Measurements from ENCODE around the gene SPRING1.

SPRING1 gene

GRCh38 chr12:116698116-116698515 lies 39.8 kb downstream of the SPRING1 start:
- TF ChIP-seq, protein P1, sequence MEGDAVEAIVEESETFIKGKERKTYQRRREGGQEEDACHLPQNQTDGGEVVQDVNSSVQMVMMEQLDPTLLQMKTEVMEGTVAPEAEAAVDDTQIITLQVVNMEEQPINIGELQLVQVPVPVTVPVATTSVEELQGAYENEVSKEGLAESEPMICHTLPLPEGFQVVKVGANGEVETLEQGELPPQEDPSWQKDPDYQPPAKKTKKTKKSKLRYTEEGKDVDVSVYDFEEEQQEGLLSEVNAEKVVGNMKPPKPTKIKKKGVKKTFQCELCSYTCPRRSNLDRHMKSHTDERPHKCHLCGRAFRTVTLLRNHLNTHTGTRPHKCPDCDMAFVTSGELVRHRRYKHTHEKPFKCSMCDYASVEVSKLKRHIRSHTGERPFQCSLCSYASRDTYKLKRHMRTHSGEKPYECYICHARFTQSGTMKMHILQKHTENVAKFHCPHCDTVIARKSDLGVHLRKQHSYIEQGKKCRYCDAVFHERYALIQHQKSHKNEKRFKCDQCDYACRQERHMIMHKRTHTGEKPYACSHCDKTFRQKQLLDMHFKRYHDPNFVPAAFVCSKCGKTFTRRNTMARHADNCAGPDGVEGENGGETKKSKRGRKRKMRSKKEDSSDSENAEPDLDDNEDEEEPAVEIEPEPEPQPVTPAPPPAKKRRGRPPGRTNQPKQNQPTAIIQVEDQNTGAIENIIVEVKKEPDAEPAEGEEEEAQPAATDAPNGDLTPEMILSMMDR (IDR thresholded peaks at IDR 0.05; ENCODE audit: low read depth, low read length, missing control alignments): no peak
- no peak for DNase-seq (ENCODE audit: low read depth)
- no peak overlapping the region for H3K4me3 ChIP-seq (ENCODE audit: low read depth, low read length)

DNA sequence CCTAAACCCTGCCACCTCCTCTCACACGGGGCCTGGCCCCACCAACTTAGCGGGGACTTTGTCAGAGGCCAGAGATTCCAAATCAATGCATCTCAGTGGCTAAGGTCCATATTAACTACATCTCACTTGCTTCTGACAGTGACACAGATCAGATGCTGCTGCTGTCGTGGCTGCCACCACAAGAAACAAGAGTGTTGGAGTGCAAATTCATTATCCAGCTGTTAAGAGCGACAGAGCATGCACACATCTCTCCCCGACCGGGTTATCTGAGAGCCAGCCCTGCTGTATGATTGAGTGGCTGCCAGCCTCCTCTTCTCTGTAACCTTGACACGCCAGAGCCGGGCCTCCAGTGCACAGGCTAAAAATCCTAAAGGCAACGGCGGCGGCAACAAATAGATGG lies 40.2 kb downstream of the SPRING1 start:
- TF ChIP-seq, protein P1 (IDR thresholded peaks at IDR 0.05; ENCODE audit: low read depth, low read length, missing control alignments): no peak

GRCh38 chr12:116697305-116697704 lies 40.6 kb downstream of the SPRING1 start:
- TF ChIP-seq, protein P1 (IDR thresholded peaks at IDR 0.05; ENCODE audit: low read depth, low read length, missing control alignments): peak; percentile 34
- H3K4me3 ChIP-seq (ENCODE audit: low read depth, low read length): no peak overlapping the region
- DNase-seq (ENCODE audit: low read depth): no peak

More for the DNA sequence above, 40.2 kb downstream of the SPRING1 start:
- DNase-seq (ENCODE audit: low read depth): no peak
- no peak overlapping the region for H3K4me3 ChIP-seq (ENCODE audit: low read depth, low read length)

- TF ChIP-seq, protein P1 (IDR thresholded peaks at IDR 0.05; ENCODE audit: low read depth, low read length, missing control alignments): no peak
- DNase-seq (ENCODE audit: low read depth): no peak
- no peak overlapping the region for H3K4me3 ChIP-seq (ENCODE audit: low read depth, low read length)
Measured at GRCh38 chr12:116695464-116695725, 42.5 kb downstream of the SPRING1 start.

DNA sequence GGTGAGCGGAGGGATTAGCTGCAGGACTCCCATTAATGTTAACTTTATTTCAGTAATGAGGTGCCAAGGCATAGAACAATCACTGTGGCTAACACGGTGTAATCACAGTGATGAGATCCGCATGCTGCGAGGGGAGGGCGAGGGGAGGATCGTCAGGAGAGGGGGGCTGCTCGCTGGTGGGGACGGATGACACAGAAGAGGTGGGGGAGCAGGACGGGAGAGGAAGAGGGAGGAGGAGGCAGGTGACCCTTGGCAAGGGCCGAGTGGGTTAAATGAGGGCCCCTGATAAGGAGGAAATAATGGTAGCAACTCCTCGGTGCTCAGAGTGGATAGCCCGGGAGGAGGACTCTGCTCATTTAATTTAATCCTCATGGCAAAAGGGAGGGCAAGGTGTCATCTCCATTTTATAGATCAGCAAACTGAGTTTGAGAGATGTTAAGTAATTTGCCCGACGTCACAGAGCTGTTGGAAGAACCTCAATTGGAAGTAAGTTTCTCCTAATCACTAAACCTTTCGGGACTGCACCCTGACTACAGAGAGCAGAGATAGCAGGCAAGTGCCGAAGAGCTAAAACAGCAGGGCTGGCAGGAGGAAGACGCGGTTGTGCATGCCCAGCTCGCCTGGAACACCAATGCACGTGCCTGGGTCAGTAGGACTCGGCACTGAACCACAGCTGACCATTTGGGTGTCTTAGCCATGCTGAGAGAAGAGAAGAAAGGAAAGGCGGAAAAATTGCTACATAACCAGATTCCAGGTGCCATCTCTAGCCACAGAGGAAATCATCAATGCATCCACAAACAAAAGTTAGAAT lies 43.0 kb downstream of the SPRING1 start:
- TF ChIP-seq, protein P1 (IDR thresholded peaks at IDR 0.05; ENCODE audit: low read depth, low read length, missing control alignments): no peak
- DNase-seq (ENCODE audit: low read depth): no peak
- H3K4me3 ChIP-seq (ENCODE audit: low read depth, low read length): no peak overlapping the region

DNA sequence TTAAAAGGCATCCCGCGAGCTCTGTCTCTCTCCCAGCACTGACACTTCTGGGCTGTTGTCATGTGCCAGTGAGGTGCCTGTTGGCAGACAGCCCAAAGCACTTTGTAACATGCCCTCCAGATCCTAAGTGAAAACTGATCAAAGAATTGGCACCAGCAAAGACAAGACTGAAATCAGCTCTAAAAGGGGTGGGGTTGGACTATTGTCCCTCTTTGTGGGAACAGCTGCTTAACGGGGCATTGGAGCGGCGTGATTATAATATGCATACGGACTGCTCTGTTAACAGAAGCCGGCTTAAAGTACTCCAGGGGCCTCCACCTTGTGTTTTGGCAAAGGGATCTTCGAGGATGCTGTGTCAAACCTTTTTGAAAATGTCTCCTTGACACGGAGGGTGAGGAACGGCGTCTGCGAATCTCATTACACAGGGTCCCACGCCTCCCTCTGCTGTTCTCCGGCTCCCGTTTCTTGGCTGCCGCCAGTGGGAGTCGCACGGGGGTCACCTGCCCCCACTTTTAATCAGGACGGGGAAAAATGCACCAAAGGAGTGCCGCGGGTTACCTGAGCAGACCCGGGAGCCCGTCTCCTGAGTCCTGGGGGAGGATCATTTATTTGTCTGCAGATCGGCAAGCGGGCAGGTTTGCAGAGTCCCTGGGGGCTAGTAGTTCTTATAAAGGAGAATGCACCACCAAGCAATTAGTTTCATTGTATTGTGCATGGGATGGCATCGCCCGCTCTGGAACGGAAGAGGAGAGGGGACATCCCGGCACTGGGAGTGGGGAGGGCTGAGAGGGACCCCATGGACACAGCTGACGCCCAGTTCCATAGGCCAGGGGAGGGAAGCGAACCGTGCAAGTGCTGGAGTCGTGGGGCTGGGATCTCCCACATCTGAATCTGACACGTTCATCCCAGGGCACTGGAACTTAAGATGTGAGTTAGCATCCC lies 44.3 kb downstream of the SPRING1 start:
- DNase-seq (ENCODE audit: low read depth): no peak
- TF ChIP-seq, protein P1 (IDR thresholded peaks at IDR 0.05; ENCODE audit: low read depth, low read length, missing control alignments): no peak
- no peak overlapping the region for H3K4me3 ChIP-seq (ENCODE audit: low read depth, low read length)
